SKM-1 (cell line): Measurements from ENCODE around the gene SPATA2.

ENCODE experiments used
- DNase-seq: peaks from one replicate; lab custom pipeline; 2025; ENCODE audit not compliant: unreplicated experiment; lab: John Stamatoyannopoulos, UW

SPATA2 gene

DNA sequence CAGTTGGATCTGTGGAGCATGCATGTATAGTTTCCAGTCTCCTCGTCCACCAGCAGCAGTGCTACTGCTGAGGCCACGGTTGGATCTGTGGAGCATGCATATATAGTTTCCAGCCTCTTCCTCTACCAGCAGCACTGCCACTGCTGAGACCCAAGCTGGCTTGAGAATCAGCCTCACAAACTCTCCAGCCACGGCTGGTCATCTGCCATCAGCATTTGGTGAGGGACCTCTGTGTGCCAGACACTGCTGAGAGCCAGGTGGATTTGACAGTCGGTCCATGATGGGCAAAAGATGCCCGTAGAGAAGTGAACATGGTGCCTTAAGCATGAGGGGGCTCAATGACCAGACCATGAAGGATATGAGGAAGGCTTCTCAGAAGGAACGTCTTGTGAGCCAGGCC lies 56.3 kb downstream of the SPATA2 start:
- DNase-seq, result no peak

DNA sequence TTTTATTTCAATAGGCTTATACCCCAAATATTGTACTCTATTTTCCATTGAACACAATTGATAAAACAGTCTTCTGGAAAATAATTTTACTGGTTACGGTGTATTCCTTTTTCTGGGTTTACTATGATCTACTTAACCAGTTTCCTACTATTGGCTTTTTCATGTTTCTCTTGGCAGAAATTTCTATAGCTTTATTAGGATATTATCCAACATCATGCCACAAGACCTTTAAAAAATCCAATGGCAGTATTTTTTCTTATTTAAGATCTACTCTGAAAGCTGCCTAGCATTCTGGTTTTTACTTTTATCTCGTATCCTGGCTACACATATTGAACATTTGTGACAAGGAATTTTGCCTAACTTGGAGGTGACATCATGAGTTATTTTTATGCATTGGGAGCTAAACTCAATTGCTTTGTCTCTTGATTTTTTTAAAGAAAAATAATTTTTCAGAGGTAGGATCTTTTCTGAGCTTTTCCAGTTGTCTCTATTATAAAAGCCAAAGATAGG lies 57.2 kb downstream of the SPATA2 start:
- DNase-seq, result no peak

DNA sequence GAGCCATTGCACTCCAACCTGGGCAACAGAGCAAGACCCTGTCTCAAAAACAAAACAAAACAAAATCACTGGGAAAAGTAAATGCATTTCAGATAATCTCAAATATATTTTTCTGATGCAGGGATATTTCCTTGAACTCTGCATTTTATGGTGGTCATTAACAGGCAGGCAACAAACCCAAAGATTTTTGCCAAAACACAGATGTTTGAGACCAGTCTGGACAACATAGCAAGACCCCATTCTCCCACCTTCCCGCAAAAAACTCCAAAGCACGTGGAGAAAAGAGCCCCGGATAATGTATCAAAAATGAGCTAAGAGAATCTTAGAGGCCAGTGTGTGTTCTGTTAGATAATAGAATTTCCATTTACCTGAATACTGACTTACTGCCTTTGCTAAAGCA lies 58.4 kb downstream of the SPATA2 start:
- no peak for DNase-seq

DNA sequence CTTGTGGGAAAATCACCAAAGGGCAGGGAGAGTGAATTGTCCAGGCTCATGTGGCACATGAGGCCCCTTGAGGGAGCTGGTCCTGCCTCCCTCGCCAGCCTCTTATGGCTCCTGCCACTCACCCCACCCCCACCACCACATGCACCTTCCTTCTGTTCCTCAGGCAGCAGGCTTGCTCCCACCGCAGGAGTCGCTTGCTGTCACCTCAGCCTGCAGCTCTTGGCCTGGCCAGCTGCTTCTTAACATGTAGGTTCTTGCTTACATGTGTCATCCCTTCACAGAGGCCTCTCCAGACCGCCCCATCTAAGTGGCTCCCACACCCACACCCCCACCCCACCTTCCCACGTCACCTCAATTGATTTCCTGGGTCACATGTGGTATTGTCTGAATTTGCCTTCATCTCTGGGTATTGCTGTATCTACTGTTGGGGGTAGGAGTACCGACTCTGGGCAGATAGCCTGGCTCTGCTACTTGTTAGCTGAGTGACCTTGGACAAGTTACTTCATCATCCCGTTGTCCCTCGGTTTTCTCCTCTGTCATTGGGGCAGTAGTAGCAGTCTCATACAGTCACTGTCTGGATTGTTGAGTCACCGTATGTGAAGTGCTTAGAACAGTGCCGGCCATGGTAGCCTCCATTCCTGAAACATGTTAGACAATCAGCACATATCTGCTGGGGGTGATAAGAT lies 61.0 kb downstream of the SPATA2 start:
- DNase-seq, result no peak

DNA sequence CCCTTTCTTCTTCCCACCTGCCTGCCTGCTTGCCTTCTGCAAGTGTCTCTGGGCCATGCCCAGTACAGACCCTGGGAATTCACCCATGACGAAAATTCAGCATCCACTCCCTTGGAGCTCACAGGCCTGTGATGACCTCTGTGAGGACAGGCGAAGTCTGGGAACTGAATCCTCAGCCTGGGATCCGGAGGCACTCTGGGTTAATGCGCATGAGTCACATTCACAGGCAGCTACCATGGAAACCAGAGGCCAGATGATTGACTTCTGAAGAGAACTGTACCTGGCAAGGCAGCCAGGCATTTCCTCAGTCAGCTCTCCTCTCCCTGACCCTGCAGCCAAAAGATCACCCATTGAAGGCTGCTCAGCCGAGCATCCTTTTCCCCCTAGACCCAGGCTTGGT lies 61.7 kb downstream of the SPATA2 start:
- no peak for DNase-seq
